HG03025 (cell line): ENCODE measurements around the gene PHLDA2.
"Not testable (repeated sequence)": the region's sequence is repeated elsewhere in the genome, so short reads cannot be mapped to it uniquely, and the experiment has no call there.

Source experiments
- ATAC-seq: cut with Tn5 transposase; IDR thresholded peaks from one replicate; pipeline ENCODE4 v1.9.1; 2021; ENCODE audit warnings: mild to moderate bottlenecking, moderate library complexity; ENCODE audit not compliant: unreplicated experiment, low FRiP score

PHLDA2 gene

DNA sequence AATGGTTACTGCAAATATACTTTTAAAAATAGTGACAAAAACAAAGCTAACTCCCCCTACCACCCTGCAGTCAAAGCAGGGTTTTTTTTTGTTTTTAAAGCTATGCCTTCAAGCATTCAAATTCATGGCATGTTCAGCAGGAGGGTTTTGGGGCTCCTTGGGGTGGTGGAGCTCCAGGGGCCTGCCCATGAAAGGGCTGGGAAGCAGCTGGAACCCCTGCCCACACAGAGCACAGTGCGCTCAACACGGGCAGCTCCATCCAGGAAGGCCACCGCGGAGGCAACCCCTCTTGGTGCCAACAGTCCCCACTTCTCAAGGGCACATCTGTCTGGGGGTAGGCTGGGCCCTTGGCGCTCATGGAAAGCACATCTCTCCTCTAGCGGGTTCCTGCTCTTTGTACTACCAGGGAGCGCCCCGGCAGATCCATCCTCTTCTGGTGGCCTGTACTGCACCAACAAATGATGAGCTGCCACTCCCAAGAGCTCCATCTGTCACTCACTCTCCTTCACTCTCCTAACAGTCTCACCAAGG is 16.6 kb upstream of the PHLDA2 start:
- no peak for ATAC-seq

DNA sequence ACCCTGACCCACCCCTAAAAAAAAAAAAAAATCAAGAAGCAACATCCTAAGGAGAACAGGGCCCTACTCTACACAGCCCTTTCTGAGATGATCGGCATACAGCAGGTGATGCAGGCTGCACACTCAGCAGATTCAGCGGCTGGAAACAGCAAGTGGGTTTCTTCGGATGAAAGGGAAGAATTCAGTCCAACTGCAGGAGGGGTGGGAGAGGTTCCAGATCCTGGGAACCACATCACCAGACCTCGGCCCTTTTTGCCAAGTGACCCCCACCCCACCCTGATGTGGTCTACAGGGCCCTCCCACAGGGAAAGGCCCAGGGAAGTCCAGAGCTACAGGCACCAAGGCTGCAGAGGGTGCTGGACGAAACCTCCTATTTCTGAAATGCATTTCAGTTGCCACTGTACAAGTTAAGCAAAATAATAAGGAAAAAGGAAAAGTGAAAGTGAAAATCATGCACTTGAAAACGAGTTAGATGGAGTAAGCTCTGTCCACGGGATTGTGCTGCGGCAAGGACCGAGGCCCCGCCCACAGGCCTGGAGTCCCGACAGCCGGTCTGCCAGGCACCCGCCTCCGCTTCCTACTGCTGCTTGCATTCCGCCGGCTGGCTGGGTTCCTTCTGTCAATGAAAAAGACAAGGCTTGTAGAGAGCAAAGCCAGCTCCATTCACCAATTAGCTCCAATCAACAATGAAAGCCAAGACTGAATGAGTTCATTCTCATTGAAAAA is 16.0 kb upstream of the PHLDA2 start:
- ATAC-seq, result no peak

DNA sequence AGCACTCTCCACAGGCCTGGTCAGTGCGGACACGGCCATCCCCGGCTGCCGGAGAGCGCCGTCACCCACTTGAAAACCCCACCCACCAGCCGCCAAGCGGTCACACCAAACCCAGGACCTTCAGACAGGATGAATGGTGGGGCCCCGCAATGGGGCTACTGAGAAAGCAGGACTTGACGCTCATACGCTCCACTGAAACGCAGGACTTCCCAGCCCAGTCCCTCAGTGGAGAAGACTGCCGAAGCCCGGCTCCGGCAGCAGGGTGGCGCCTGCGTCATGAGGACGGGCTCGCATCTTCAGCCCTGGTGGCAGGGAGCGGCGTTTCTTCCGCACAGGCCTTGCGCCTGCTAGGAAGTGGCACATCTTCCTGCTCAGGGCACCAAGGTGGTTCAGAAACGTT is 15.3 kb upstream of the PHLDA2 start:
- no peak for ATAC-seq

DNA sequence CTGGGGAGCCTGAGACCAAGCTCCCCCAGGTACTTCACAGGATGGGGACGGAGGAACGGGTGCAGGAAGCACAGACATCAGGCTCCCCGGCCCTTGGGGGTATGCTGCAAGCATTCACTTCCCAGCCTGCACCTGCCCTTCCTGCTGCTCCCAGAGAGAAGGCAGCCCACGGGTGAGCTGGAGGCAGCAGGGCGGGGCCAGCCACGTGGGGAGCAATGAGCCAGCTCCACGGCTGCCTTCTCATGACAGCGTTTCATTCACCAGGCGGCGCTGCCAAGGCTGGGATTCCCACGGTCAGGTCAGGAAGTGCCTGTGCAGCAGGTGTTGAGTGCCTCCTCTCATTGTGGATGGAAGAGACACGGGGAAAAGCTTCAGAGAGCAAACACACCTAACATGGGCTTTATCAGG is 14.5 kb upstream of the PHLDA2 start:
- ATAC-seq, result no peak

DNA sequence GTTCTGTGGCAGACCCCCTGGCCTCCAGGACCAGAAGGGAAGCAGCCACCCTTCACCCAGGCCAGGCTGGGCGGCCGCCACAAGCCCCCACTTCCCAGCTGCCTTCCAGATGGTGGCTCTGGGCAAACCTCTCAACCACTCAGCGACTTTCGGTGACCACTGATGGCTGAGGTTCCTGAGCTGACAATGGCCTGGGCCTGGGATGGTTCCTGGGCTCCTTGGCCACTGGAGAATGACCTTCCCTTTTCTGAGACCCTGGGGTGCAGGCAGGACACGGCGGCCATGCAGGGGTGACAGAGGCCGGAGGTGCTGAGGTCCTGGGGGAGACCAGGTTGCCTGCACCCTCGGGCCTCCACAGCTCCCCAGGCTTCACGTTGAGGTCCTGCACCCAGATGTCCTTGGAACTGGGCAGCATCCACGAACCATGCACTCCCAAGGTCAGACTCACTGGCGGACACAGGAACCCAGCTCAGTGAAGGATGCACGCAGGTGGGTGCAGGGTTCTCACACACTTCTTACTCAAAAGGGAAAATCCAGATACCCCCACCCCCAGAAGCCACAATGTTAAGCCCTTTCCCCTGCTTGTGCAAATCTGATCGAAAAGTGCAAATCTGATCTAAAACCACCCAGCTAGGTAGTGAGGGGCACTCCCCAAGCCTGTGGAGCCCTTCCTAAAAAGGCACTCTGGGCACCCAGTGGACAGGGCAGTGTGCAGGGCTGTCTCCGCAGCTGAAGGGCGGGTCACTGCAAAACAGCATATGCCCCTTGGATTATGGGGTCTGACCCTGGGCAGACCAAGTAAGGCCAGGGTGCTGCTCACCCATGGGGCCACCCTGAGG is 13.9 kb upstream of the PHLDA2 start:
- no peak for ATAC-seq

DNA sequence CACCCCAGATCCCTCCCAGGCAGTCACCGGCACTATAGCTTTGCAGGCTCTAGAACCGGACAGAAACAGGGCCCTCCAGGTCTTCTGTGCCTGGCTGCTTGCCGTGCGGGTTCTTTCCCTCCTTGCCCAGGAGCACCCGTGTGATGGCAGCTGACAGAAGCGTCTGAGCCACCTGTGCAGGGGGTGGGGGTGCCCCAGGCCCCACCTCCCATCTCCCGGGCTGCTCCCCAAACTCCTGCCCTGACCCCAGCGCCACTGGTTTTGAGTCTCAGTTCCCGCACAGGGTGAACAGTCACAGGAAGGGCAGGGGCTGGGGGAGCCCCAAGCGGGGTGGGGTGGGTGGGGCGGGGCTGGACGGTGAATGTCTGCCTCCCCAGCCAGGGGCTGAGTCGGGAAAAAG is 13.2 kb upstream of the PHLDA2 start:
- no peak for ATAC-seq

DNA sequence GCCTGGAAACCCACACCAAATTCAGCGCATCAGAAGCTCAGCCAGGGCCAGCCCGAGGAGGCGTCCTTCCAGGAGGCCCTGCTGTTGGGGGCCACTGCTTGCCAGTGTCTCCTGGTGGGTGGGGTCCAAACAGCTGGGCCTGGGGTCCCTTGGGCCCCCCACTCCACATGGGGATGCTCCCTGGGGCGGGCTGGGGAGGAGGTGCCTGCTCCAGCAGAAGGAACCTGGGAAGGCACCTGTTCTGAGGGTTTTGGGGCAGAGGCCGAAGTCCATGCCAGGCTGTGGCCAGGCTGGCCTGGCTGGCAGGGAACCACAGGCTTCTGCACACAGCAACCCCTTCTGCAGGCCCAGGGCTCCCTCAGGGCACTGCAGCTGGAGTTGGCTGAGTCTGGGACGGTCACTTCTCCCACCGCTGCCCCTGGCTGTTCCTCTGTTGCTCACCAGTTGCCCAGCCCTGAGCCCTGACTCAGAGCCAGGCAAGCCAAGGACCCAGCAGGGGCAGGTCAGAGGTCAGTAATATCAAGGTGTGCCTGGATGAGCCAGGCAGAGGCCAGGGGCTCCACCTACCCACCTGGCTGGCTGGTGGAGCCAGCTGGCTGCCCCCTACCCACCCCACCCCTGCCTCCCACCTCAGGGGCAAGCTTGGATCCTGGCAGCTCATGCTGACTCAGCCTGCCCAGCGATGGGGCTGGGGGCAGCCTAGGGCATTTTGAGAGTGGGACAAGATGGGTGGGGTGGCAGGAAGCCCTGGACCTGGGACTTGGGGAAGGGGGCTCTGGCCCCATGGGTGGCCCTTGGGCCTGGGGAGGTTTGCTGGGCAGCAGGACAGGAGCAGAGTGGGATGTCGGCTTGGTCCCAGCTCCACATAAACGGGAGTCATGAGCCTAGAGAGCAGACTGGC is 12.0 kb upstream of the PHLDA2 start:
- ATAC-seq, result no peak

DNA sequence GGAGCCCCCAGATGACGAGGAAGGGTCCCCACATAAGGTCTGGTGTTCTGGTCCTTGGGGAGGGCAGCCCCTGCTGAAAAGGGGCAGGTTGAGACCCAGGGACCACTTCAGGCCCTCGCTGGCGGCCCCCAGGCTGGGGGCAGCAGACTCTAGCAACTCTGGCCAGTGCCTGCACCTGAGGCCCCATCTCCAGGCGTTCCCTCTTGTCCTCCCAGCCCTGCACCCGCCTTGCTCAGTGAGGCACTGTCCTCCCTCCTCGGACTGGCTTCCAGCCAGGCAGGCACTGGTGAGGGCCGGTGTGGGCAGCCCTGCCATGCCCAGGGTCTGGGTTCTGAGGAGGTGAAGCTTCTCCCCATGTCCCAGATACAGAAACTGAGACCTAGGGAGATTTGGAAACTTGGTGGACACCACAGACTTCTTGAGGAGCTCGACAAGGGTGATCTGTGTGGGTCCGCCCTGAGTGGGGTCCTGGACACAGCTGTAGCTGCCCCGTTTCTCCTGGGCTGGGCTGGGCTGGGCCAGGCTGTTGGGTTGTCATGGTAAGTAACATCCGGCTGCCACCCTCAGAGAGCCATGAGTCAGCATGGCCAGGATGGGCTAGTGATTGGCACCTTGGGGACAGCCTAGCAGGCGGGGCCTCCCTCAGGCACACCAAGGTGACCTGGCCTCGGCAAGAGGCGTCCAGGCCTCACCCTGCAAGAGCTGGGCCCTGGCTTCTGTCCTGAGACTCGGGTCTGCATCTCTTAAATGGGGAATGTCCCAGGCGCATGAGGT is 11.1 kb upstream of the PHLDA2 start:
- no peak for ATAC-seq

DNA sequence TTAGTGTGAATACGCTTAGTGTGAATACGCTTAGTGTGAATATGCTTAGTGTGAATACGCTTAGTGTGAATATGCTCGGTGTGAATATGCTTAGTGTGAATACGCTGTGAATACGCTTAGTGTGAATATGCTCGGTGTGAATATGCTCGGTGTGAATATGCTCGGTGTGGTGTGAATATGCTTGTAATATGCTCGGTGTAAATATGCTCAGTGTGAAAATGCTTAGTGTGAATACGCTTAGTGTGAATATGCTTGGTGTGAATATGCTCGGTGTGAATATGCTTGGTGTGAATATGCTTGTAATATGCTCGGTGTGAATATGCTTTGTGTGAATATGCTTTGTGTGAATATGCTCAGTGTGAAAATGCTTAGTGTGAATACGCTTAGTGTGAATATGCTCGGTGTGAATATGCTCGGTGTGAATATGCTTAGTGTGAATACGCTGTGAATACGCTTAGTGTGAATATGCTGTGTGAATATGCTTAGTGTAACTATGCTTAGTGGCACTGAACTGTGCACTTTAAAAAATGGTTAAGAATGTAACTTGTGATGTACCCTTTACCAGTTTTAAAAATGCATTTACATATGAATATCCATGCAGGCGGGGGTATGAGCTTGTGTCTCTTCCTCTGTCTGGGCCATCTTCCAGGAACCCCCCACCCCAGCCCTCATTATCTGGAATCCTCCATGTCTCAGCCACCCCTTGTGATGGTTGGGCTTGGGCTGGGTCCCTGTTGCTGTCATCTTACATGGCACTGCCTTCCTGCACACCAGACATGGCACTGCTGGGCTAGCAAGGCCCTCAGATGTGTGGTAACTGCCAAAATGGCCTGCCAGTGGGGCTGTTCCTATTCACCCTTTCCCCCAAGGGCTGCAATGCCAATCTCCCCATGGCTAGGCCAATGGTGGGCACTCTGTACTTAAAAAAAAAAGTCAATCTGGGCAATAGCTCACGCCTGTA is 9.5 kb upstream of the PHLDA2 start:
- not testable (repeated sequence) for ATAC-seq

DNA sequence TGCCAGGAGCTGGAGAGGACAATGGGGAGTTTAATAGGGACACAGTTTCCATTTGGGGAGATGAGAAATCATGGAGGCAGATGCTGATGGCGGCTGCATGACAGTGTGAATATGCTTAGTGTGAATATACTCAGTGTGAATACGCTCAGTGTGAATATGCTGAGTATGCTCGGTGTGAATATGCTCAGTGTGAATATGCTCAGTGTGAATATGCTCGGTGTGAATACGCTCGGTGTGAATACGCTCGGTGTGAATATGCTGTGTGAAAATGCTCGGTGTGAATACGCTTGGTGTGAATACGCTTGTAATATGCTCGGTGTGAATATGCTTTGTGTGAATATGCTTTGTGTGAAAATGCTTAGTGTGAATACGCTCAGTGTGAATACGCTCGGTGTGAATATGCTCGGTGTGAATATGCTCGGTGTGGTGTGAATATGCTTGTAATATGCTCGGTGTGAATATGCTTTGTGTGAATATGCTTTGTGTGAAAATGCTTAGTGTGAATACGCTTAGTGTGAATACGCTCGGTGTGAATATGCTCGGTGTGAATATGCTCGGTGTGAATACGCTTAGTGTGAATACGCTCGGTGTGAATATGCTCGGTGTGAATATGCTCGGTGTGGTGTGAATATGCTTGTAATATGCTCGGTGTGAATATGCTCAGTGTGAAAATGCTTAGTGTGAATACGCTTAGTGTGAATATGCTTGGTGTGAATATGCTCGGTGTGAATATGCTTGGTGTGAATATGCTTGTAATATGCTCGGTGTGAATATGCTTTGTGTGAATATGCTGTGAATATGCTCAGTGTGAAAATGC is 8.6 kb upstream of the PHLDA2 start:
- not testable (repeated sequence) for ATAC-seq

DNA sequence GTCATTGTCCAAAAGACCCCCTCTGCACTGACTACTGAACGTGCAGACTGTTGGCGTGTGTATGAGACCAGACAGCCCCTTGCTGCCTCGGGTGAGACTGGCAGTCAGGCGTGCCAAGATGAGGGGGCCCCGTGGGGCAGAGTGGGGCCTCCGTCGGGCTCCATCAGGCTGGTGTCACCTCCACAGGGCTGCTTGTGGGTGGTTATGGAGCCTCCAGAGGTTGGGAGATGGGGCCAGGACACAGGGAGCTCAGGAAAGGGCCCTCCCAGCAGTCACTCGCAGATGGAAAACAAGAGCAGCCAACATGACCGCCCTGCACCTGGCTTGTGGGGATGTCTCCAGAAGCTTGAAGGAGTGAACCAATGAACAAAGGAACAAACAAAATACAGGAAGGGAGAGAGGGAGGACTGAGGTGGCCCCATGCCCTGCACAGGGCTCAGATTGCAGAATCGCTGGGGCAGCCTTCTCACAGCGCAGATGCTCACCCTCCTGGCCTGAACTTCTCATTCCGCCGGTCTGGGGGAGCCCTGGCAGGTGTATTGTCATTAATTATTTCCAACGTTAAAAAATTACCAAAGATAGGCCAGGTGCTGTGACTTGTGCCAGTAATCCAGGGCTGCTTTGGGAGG is 5.5 kb upstream of the PHLDA2 start:
- ATAC-seq, result no peak

DNA sequence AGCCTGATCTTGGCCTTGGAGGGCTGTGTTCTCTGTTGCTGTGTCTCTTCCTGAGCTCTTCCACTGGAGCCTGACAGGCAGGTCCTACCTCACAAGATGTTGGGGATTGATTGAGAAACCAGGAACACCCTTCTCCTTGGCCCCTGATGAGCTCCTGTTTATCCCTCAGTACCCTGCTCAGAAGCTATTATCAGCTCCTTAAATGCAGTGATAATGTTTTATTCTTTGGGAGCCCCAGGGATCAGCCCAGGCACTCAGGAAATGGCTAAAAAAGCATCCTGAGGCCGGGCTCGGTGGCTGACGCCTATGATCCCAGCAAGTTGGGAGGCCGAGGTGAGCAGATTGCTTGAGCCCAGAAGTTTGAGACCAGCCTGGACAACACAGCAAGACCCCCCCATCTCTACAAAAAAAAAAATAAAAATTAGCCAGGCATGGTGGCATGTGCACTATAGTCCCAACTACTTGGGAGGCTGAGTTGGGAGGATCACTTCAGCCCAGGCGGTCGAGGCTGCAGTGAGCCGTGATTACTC is 4.9 kb upstream of the PHLDA2 start:
- no peak for ATAC-seq

DNA sequence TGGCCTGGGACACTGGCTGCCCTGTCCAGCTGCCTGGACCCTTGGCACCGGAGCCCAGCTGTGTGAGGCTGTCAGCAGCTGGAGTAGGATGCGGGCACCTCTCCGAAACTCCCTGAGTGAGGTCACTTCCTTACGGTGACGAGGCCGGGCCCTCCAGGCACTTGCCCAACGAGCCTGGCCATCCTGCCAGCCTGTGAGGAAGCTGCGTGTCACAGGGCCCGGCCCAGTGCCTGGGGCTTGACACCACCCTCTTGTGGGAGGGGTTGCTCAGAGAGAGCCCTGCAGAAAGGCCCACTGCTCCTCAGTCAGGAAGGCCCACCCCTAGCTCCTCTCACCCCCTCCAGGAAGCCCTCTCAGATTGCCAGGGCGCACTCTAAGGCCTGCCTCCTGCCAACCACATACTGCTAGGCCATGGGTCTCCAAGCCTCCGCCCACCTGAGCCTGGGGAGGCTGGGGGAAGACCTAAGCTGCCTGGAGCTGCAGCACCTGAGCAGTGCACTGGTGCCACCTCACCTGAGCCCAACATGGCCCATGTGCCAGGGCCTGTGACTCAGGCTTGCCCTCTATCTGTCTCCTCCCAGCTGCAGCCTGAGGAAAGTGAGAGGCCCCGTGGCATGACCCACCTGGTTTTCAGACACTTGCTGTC is 4.3 kb upstream of the PHLDA2 start:
- no peak for ATAC-seq

DNA sequence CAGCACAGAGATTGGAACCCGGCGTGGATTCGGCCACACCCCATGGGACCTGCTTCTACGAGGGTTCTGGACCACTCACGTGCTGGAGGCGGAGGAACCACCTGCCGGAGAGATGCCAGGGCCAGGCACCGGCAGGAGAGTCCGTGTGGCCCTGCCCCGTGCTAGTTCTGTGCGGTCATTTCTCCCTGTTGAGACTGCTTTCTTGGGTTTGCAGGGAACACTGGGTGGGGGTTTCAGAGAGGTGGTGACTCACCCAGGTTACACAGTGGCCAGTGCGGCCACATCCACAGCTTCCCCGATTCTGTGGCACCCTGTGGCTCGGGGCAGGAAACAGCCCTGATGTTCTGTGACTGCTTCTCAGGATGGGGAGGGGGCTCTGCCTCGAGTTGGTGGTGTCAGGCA is 3.6 kb upstream of the PHLDA2 start:
- no peak for ATAC-seq

DNA sequence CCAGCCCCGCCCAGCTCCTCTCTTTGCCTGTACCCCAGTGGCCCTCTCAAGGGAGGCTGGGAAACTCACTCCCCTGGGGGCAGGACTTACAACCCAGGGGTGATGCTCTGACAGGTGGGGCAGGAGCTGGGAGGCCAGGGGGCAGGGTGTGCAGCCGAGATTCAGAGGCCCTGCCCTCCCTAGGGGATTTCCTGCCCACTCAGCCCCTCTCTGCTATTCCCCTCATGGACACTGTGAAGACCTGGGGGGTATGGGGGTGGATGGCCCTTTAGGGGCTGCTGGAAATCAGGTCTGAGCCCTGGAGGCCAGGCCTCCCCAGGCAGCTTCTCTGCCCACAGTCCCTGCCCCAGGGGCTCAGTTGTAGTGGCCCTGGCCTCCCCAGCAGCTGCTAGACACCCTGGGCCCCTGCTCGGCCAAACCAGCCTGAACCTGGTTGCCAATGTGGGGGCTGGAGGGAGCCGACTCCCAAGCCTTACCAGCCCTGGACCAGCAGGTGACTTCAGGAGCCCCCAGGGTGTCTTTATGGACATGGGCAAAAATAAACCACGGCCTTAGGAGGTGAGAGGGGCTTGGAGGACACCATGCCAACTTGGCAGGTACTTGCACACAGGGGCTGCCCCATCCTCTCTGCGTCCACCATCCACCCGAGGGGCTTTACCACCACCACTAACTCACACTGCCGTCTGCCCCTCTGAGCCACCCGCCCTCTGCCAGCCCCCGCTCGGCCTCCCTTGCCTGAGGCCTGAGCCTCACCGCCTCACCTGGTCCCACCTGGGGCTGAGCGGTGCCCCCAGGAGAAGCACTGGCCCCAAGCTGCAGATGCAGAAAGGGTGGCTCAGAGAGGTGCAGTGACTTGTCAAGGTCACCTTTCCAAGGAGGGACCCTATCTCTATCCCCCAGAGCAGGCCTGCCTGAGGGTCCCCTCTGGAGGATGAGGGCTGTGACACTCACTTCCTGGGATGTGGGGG is 2.8 kb upstream of the PHLDA2 start:
- no peak for ATAC-seq

DNA sequence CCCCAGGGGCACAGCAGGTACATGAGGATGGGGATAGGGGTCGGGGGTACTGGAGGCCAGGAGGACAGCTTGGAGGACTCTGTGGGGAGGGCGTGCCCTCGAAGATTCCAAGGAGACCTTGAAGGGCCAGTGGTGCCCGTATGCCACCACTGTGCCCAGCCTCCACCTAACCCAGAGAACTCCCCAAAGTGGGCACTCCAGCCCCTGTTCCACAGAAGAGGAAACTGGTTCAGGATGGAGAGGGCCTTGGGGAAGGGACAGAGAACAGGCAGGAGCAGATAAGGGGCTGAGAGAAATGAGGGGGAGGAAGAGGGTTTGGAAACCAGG is 2.2 kb upstream of the PHLDA2 start:
- ATAC-seq, result no peak
